Central memory CD8-positive, alpha-beta T cell (primary cell): ENCODE data around the gene PLIN4.

Experiments
- ATAC-seq: fragments of 150-1000 bp; cut with Tn5 transposase; replicated peaks from 2 replicates; pipeline ENCODE4 v1.10.0; 2022; ENCODE audit warnings: mild to moderate bottlenecking, moderate FRiP score, moderate number of reproducible peaks; ENCODE audit not compliant: poor library complexity, severe bottlenecking; ENCODE audit errors: extremely low read depth
- DNase-seq, 2 donors: peaks; one replicate each; pipeline ENCODE4 v3.0.0; 2021; ENCODE audit warnings: low spot score in 2 of 2
- H3K27ac Mint-ChIP-seq: one replicate; pipeline ENCODE4 v1.8.0; 2022; ENCODE audit warnings: low read depth, mild to moderate bottlenecking, moderate library complexity, mixed read lengths
- H3K27me3 Mint-ChIP-seq: one replicate; pipeline ENCODE4 v1.8.0; 2022; ENCODE audit warnings: mixed read lengths
- H3K36me3 Mint-ChIP-seq: one replicate; pipeline ENCODE4 v1.8.0; 2022; ENCODE audit warnings: mild to moderate bottlenecking, moderate library complexity, mixed read lengths; ENCODE audit not compliant: insufficient read depth
- H3K4me1 Mint-ChIP-seq: one replicate; pipeline ENCODE4 v1.8.0; 2022; ENCODE audit warnings: mixed read lengths
- H3K4me3 Mint-ChIP-seq: one replicate; pipeline ENCODE4 v1.8.0; 2022; ENCODE audit warnings: mild to moderate bottlenecking, moderate library complexity, mixed read lengths
- H3K9me3 Mint-ChIP-seq: one replicate; pipeline ENCODE4 v1.8.0; 2022; ENCODE audit warnings: mixed read lengths

The PLIN4 gene

GRCh38 chr19:4495471-4495870 is 22.8 kb downstream of the PLIN4 start:
- Mint-ChIP-seq H3K36me3 (peaks cover 9% of the 10 kb centered on the region), H3K27ac (no peak overlapping the region), H3K27me3 (no peaks in the 10 kb centered on the region), H3K9me3 (no peaks in the 10 kb centered on the region), H3K4me3 (no peak overlapping the region), H3K4me1 (no peaks in the 10 kb centered on the region)
- DNase-seq (no peak), ATAC-seq (no peak)

DNA sequence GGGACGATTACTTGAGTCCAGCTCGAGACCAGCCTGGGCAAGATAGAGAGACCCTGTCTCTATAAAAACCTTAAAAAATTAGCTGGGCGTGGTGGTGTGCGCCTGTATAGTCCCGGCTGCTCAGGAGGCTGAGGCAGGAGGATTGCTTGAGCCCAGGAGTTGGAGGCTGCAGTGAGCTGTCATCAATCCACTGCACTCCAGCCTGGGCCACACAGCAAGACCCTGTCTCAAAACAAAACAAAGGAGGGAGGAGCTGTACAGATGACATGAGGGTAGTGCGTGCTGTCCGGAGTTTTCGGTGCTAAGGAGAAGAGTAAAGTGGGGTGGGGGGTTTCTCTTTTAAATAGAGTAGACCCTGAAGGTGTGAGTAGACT is 23.6 kb downstream of the PLIN4 start:
- H3K9me3 Mint-ChIP-seq, result no peaks in the 10 kb centered on the region
- H3K27ac Mint-ChIP-seq, result no peak overlapping the region
- peaks cover 13% of the 10 kb centered on the region for H3K36me3 Mint-ChIP-seq
- H3K4me3 Mint-ChIP-seq, result no peak overlapping the region
- ATAC-seq (no peak), DNase-seq (no peak)
- H3K27me3 Mint-ChIP-seq, result no peaks in the 10 kb centered on the region
- H3K4me1 Mint-ChIP-seq, result no peaks in the 10 kb centered on the region

DNA sequence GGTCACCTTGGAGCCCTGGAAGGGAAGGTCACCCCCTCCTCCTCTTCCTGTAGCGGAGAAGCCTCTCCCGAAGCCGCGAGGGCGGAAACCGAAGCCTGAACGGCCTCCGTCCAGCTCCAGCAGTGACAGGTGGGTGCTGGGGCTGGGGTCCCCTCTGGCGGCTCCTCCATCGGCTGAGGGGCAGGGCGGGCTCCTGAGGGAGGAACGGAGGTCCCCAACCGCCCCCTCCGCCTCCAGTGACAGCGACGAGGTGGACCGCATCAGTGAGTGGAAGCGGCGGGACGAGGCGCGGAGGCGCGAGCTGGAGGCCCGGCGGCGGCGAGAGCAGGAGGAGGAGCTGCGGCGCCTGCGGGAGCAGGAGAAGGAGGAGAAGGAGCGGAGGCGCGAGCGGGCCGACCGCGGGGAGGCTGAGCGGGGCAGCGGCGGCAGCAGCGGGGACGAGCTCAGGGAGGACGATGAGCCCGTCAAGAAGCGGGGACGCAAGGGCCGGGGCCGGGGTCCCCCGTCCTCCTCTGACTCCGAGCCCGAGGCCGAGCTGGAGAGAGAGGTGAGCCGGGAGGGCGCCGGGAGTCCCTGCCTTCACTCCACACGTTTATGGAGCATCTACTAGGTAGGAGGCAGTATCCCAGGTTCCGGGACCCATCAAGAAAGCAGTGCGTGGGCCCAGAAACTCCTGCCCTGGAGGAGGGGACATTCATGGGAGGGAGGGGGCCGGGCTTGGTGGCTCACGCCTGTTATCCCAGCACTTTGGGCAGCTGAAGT is 24.2 kb downstream of the PLIN4 start:
- H3K4me1 Mint-ChIP-seq, result no peaks in the 10 kb centered on the region
- H3K27ac Mint-ChIP-seq, result no peak overlapping the region
- no peak for DNase-seq
- peaks cover 13% of the 10 kb centered on the region for H3K36me3 Mint-ChIP-seq
- no peak for ATAC-seq
- no peaks in the 10 kb centered on the region for H3K9me3 Mint-ChIP-seq
- no peaks in the 10 kb centered on the region for H3K27me3 Mint-ChIP-seq
- H3K4me3 Mint-ChIP-seq, result no peak overlapping the region

DNA sequence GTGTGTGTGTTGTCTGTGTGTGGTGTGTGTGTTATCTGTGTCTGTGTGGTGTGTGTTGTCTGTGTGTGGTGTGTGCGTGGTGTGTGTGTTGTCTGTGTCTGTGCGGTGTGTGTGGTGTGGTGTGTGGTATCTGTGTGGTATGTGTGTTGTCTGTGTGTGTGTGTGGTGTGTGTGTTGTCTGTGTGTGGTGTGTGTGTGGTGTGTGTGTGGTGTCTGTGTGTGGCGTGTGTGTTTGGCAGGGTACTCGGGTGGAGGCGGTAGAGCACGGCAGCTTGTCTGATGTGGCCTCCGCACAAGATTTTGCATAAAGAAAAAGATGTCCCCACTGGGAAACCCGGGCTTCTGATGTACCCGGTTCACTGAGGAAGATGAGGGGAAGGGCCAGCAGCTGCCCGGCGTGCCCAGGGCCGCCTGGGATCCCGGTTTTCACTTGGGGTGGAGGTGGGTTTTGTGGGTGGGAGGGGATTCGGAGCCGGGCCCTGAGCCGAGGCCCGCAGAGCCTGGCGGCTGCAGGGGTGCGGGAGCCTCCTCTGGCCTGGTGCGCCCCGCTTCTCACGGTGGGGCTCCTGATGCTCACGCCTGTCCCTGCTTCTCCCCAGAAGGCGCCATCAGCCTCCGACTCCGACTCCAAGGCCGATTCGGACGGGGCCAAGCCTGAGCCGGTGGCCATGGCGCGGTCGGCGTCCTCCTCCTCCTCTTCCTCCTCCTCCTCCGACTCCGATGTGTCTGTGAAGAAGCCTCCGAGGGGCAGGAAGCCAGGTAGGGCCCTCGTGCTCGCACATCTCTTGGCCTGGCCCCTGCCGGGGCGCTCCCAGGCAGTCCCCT is 25.0 kb downstream of the PLIN4 start:
- Mint-ChIP-seq H3K36me3 (peaks cover 13% of the 10 kb centered on the region), H3K27me3 (no peaks in the 10 kb centered on the region), H3K27ac (no peak overlapping the region), H3K9me3 (no peaks in the 10 kb centered on the region), H3K4me3 (no peak overlapping the region), H3K4me1 (no peaks in the 10 kb centered on the region)
- DNase-seq, result no peak
- ATAC-seq, result no peak

GRCh38 chr19:4492337-4493103 is 25.8 kb downstream of the PLIN4 start:
- ATAC-seq (no peak), DNase-seq (no peak)
- no peak overlapping the region for H3K4me3 Mint-ChIP-seq
- no peaks in the 10 kb centered on the region for H3K4me1 Mint-ChIP-seq
- peaks cover 13% of the 10 kb centered on the region for H3K36me3 Mint-ChIP-seq
- H3K27ac Mint-ChIP-seq, result no peak overlapping the region
- H3K9me3 Mint-ChIP-seq, result no peaks in the 10 kb centered on the region
- no peaks in the 10 kb centered on the region for H3K27me3 Mint-ChIP-seq

DNA sequence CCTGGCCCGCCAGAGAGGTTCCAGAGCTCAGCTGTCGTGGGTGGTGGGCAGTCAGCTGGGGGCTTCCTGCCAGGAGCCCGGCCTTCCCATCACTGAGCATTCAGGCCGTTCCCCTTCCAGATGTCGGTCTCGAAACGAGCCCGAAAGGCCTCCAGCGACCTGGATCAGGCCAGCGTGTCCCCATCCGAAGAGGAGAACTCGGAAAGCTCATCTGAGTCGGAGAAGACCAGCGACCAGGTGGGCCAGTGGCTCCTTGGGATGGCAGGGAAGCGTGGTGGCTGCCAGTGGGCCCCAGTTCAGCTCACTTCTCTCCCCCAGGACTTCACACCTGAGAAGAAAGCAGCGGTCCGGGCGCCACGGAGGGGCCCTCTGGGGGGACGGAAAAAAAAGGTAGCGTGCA is 26.8 kb downstream of the PLIN4 start:
- no peak overlapping the region for H3K4me3 Mint-ChIP-seq
- no peaks in the 10 kb centered on the region for H3K27me3 Mint-ChIP-seq
- no peaks in the 10 kb centered on the region for H3K9me3 Mint-ChIP-seq
- ATAC-seq (no peak), DNase-seq (no peak)
- H3K36me3 Mint-ChIP-seq, result peaks cover 13% of the 10 kb centered on the region
- peaks cover 5% of the 10 kb centered on the region for H3K4me1 Mint-ChIP-seq
- H3K27ac Mint-ChIP-seq, result no peak overlapping the region

- no peaks in the 10 kb centered on the region for H3K27me3 Mint-ChIP-seq
- H3K4me1 Mint-ChIP-seq, result peaks cover 10% of the 10 kb centered on the region
- H3K9me3 Mint-ChIP-seq, result no peaks in the 10 kb centered on the region
- H3K27ac Mint-ChIP-seq, result no peak overlapping the region
- H3K36me3 Mint-ChIP-seq, result peaks cover 16% of the 10 kb centered on the region
- DNase-seq (no peak), ATAC-seq (no peak)
- H3K4me3 Mint-ChIP-seq, result no peak overlapping the region
Observed at GRCh38 chr19:4488496-4488895, 29.8 kb downstream of the PLIN4 start.

DNA sequence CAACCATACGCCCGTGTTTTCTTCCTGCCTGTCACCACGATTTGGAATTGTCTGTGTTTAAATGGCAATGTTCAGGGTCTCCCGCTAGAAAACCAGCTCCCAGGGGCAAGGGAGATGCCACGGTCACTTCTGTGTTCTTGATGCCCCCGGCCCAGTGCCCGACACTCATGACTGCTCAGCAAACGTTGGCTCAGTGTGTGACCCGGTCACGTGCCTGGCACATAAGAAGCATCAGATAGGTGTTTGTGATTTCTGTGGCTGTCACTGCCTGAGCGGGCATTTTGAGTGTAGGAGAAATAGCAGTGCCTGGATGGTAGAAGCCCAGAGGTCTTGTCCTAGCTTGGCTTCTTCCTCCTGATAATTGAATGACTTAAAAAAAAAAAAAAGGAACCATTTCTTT is 30.7 kb downstream of the PLIN4 start:
- H3K27ac Mint-ChIP-seq, result no peak overlapping the region
- H3K9me3 Mint-ChIP-seq, result no peaks in the 10 kb centered on the region
- DNase-seq (no peak), ATAC-seq (no peak)
- H3K36me3 Mint-ChIP-seq, result peaks cover 17% of the 10 kb centered on the region
- peaks cover 10% of the 10 kb centered on the region for H3K4me1 Mint-ChIP-seq
- no peak overlapping the region for H3K4me3 Mint-ChIP-seq
- no peaks in the 10 kb centered on the region for H3K27me3 Mint-ChIP-seq

- ATAC-seq, result no peak
- Mint-ChIP-seq H3K4me3 (no peak overlapping the region), H3K36me3 (peaks cover 17% of the 10 kb centered on the region), H3K4me1 (peaks cover 10% of the 10 kb centered on the region), H3K27ac (peak overlapping the region; percentile 76), H3K27me3 (no peaks in the 10 kb centered on the region), H3K9me3 (no peaks in the 10 kb centered on the region)
- no peak for DNase-seq
Observed at GRCh38 chr19:4483385-4483784, 34.9 kb downstream of the PLIN4 start.

- H3K9me3 Mint-ChIP-seq, result no peaks in the 10 kb centered on the region
- ATAC-seq, result no peak
- no peak overlapping the region for H3K27ac Mint-ChIP-seq
- DNase-seq, result no peak
- H3K4me3 Mint-ChIP-seq, result no peak overlapping the region
- peaks cover 21% of the 10 kb centered on the region for H3K36me3 Mint-ChIP-seq
- H3K27me3 Mint-ChIP-seq, result no peaks in the 10 kb centered on the region
- H3K4me1 Mint-ChIP-seq, result peaks cover 10% of the 10 kb centered on the region
Observed at GRCh38 chr19:4482721-4483364, 35.4 kb downstream of the PLIN4 start.

DNA sequence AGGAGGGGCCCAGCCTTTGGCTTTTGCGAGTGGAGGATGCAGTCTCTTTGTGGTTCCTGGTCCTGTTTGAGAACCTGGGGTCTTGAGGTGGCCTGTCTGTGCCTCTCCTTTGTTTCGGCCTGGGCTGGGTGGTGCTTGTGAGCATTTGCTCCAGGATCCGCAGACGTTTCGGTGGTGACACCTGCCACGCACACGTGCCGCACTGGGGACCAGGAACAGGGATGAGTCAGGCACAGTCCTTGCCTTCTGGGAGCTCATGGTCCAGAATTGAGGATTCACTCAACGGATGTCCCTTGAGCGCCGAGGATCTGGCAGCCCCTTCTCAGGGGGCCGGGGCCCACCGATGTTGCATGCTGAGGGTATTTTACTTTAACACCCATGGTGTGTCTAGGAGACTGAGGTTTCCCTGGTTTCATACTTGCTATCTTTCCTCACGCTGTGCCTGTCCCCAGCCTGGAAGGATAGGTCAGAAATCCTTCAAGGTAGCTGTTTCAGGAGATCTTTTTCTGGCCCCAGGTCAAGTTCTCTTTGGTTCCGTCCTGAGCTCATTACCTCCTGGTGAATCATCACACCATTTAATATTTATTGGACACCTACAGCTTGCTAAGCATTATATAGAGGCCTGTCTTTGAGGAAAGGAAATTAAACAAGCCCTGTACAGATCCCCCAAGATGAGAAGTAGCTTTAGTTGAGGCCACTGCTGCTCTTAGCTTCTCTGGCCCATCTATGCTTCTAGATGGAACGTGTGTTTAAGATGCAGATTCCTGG is 41.1 kb downstream of the PLIN4 start:
- Mint-ChIP-seq H3K27me3 (no peaks in the 10 kb centered on the region), H3K4me3 (no peak overlapping the region), H3K4me1 (peaks cover 18% of the 10 kb centered on the region), H3K36me3 (peaks cover 19% of the 10 kb centered on the region), H3K9me3 (no peaks in the 10 kb centered on the region), H3K27ac (no peak overlapping the region)
- ATAC-seq (no peak), DNase-seq (no peak)
